Stimulated activated CD4-positive, alpha-beta T cell treated with anti-CD3 and anti-CD28 coated beads, Interleukin-1b, Interleukin-23, amount 100 ng/mL, for 24 hours (primary cell): Measurements from ENCODE around the gene PDCD10.

Source experiments
- DNase-seq, 4 experiments: peaks; one replicate each; pipeline ENCODE4 v3.0.0-alpha.2; 2020; ENCODE audit warnings: low read depth in 4 of 4, low spot score in 1 of 4

Gene PDCD10

GRCh38 chr3:167684388-167684993 lies 50.2 kb downstream of the PDCD10 start:
- peak in 3 of 4 experiments; percentile 21 to 49 (median 25) for DNase-seq

- no peak for DNase-seq
Measured at GRCh38 chr3:167679526-167679925, 55.2 kb downstream of the PDCD10 start.

GRCh38 chr3:167675848-167676247 lies 58.8 kb downstream of the PDCD10 start:
- no peak for DNase-seq

- no peak for DNase-seq
Measured at GRCh38 chr3:167673221-167673620, 61.5 kb downstream of the PDCD10 start.

GRCh38 chr3:167671878-167672427 lies 62.7 kb downstream of the PDCD10 start:
- no peak for DNase-seq

- DNase-seq: no peak
Measured at GRCh38 chr3:167669699-167670098, 65.0 kb downstream of the PDCD10 start.

- no peak for DNase-seq
Measured at GRCh38 chr3:167668651-167669050, 66.0 kb downstream of the PDCD10 start.

- no peak for DNase-seq
Measured at GRCh38 chr3:167666563-167666962, 68.1 kb downstream of the PDCD10 start.

- DNase-seq: no peak
Measured at GRCh38 chr3:167662919-167663400, 71.7 kb downstream of the PDCD10 start.

- DNase-seq: no peak
Measured at GRCh38 chr3:167657684-167658225, 76.9 kb downstream of the PDCD10 start.

GRCh38 chr3:167656821-167657220 lies 77.9 kb downstream of the PDCD10 start:
- DNase-seq: no peak

- no peak for DNase-seq
Measured at GRCh38 chr3:167653760-167654159, 80.9 kb downstream of the PDCD10 start, which contains the start of gene WDR49. WDR49 (minus strand) TSS chr3:167653942; CDS start chr3:167653425, 517 bp downstream.

- DNase-seq: no peak
Measured at GRCh38 chr3:167653155-167653554, 81.5 kb downstream of the PDCD10 start.

- no peak for DNase-seq
Measured at GRCh38 chr3:167651826-167652225, 82.9 kb downstream of the PDCD10 start.

- no peak for DNase-seq
Measured at GRCh38 chr3:167650459-167650858, 84.2 kb downstream of the PDCD10 start.

GRCh38 chr3:167649746-167650145 lies 84.9 kb downstream of the PDCD10 start:
- DNase-seq: no peak

GRCh38 chr3:167644611-167645010 lies 90.1 kb downstream of the PDCD10 start:
- no peak for DNase-seq
